HG03565 (cell line): ENCODE results near the gene PPARD.

Source experiments
- ATAC-seq: cut with Tn5 transposase; IDR thresholded peaks from one replicate; pipeline ENCODE4 v1.9.1; 2021; ENCODE audit warnings: mild to moderate bottlenecking, moderate library complexity; ENCODE audit not compliant: unreplicated experiment

PPARD gene

DNA sequence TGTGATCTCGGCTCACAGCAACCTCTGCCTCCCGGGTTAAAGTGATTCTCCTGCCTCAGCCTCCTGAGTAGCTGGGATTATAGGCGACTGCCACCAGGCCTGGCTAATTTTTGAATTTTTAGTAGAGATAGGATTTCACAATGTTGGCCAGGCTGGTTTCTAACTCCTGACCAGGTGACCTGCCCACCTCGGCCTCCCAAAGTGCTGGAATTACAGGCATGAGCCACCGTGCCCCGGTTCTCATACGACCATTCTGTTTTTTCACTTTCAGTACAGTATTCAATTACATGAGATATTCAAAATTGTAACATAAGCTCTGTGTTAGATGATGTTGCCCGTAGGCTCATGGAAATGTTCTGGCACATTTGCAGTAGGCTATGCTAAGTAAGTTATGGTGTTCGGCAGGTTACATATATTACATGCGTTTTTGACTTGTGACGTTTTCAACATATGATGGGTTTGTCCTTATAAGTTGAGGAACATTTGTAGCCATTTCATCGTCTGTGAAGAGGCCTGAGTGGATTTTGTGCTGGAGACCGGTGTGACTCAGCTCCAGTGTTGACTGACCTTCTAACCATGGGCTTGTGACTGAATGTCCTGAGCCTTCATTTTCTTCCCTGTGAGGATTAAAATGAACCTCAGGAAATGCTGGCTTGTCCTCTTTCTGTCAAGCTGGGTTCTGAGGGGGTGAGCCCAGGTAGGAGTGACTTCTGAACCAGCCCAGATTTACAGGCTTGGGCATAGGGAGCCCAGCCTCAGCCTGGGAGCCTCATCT, 12.2 kb downstream of the PPARD start:
- no peak for ATAC-seq

DNA sequence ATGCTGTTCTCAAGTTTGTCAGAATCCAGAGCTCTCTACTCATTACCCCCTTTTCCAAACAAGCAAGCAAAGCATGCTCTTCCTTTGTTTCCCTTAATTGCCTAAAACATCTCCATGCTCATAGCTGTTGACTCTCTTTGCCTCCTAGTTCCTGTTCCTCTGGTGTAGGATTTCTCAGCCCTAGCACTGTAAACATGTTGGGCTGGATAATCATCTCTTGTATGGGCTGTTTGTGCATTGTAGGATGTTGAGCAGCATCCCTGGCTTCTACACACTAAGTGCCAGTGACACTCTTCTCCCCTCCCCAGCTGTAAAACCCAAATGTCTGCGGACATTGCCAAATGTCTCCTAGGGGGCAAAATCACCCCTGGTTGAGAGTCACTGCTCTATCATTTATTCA, 14.0 kb downstream of the PPARD start:
- ATAC-seq = no peak

DNA sequence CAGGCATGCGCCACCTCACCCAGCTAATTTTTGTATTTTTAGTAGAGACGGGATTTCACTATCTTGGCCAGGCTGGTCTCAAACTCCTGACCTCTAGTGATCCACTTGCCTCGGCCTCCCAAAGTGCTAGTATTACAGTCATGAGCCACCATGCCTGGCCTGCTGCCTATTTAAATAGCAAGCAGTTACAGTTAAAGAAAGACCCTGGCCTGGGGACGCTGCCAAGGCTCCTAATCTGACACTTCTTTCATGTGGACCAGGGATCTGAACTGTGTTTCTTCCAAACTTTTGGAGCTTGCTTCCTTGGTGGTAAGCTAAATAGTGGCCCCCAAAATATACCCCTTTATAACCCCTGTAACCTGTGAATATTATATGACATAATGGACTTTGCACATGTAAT, 15.3 kb downstream of the PPARD start:
- ATAC-seq = no peak

DNA sequence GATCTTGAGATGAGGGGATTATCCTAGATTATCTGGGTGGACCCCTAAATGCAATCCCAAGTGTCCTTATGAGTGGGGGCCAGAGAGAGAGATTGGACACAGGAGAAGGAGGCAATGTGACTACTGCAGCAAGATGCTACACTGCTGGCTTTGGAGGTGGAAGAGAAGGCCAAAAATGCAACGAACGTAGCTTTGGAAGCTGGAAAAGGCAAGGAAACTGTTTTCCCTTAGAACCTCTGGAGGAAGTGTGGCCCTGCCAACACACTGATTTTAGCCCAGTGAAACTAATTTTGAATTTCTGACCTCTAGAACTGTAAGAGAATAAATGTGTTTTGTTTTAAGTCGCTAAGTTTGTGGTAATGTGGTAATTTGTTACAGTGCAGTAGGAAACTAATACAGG, 15.7 kb downstream of the PPARD start:
- no peak for ATAC-seq

DNA sequence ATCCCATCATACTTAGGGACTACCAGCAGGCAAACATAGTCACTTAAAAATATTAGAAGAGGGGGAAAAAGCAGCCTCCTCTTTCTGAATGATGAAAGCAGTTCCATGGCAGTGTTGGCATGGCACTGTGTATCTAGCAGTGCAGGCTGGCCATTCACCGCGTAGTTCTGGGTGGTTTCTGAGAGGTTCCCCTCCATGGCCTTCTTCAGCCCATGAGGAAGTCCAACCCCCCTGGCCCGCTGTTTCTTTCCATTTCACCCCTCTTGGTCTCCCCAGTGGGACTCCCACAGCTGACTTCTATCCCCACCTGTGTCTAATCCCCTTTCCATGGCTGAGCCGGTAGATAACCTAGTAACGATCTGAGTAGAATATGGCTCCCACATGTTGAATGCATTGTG, 17.0 kb downstream of the PPARD start:
- no peak for ATAC-seq

DNA sequence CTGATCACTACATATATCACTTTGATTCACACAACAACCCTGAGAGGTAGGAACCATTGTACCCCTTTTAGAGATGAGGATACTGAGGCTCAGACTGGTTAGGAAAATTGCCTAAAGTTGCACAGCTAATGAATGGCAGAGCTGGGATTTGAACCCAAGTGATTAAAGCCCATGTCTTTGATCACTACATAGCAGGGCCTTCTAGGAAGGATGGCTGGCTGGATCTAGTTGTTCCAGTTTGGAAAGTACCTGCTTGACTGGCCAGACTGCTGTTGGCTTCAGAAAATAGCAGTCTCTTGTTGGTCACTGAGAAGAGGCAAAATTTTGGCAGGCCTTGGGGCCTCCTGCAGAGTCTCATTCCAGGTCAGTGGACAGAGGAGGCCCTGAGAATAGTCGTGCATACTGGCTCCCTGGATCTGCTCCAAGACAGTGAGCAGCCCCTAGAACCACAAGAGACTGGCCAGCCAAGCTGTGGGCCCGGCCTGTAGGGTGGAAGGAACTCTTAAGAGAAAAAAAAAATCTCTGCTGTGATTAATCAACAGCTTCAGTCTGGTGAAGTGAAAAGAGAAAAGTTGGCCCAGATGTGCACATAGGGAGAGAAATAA, 17.5 kb downstream of the PPARD start:
- no peak for ATAC-seq

DNA sequence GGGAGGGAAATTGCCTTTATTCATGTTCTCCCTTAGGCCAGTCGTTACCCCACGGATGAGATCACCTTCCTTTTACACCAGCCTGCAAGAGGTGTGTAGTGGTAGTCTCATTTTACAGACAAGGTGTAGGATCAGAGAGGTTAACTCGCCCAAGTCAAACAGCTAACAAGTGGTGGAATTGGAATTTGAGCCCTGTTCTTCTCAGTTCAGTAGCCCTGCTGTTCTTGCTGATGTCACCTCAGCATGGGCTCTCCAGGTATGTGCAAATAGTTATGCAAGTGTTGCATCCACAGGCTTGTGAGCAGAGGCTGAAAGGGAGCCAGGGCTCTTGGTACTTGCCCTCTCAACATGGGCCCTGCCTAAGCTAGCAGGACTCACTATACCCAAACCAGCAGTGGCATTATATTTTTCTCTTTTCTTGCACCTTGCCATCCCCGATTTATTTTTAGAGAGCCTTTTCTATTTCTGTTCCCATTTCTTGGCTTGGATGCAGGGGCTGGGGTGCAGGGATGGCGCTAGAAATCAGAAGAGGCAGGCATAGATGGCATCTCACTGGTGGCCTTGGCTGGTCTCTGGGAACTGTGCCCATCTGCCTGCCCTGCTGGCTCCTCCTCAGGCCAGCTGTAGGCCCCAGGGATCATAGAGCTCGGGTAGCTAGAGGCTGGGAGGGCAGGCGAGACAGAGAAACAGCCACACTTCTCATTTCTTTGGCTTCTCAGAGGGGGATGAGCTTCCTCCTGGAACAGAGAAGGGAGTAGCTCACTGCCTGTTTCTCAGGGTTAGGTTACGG, 18.2 kb downstream of the PPARD start:
- no peak for ATAC-seq

DNA sequence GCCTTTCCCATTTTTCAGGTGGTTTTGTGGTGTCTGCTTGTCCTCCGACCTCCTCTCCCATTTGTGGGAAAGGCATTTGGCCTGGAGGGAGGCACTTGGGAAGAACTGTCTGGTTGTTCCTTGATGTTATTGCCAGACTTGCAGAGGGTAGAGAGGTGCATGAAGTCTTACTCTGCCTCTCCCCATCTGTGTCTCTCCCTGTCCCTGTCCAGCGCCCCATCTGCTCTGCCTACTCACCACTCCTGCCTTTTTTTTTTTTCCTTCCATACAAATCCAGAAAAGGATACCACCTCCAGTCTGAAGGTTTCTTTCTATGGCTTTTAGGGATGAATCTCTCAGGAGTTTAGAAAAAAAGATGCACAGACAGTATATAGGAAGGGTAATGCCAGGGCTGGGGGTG, 19.8 kb downstream of the PPARD start:
- no peak for ATAC-seq

DNA sequence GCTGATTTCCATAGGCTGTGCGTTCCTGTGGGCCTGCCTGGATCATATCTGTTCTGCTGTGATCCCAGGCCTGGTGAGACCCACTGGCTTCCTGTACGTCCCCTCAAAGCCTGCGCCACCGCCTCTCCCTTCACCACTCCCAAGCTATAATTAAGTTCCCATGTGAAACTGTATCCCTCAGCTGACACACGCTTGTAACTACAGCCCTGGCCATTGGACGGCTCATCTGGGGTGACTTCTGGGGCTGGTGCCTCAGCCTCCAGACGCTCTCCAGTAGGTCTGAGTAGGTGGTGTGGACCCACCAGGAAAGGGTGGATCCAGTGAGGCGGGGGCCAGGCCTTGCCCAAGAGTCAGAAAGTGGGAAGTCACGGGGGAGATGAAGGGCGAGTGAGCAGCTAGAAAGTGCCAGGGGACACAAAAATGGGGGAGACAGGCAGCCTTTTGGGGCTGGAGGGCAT, 21.0 kb downstream of the PPARD start:
- no peak for ATAC-seq

DNA sequence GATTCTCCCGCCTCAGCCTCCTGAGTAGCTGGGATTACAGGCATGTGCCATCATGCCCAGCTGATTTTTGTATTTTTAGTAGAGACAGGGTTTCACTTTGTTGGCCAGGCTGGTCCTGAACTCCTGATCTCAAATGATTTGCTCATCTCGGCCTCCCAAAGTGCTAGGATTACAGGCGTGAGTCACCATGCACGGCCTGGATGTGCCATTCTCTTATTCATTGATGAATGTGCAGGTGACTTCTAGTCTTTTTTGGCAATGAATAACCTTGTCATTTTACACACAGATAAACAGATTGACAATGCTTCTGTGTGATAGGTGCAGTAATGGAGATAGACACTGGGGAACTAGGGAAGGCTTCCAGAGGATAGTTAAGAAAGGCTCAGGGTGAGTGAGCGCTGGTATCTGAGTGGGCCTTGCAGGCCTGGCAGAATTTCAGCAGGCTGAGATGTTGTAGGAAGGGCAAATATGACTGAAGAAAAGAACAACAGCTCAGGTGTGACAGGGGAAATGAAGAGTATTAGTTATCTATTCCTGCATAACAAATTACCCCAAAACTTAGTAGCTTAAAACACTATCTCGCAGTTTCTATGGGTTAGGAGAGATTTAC, 23.3 kb downstream of the PPARD start:
- ATAC-seq = no peak

DNA sequence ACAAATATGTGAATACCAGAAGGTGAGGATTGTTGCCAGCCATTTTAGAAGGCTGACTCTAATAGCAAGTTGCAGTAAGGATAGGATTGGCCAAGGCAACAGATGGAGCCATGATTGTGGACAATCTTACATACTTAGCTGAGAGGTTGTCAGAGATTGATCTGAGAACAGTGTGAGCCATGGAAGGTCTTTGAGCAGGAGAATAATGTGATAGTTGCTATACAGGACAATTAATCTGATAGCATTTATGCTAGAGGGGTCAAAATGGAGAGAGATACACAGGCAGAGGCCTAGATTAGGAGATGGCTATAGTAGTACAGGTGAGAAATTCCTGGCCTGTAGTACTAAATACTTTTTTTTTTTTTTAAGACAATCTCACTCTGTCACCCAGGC, 23.8 kb downstream of the PPARD start:
- no peak for ATAC-seq

DNA sequence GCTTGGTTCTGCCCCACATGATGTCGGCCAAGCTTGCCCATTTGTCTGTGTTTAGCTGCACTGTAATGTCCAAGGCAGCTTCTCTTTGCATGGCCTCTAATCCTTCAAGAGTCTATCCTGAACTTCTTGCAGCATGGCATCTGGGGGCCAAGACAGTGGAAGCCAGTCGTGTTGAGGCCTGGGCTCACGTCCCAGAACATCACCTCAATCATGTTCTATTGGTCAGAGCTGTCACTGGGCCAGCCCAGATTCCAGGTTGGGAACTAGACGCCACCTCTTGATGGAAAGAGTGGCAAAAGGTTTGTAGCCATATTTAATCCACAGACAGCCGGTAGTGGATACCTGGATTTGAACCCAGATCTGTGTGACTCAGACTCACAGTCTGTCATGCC, 25.3 kb downstream of the PPARD start:
- no peak for ATAC-seq

DNA sequence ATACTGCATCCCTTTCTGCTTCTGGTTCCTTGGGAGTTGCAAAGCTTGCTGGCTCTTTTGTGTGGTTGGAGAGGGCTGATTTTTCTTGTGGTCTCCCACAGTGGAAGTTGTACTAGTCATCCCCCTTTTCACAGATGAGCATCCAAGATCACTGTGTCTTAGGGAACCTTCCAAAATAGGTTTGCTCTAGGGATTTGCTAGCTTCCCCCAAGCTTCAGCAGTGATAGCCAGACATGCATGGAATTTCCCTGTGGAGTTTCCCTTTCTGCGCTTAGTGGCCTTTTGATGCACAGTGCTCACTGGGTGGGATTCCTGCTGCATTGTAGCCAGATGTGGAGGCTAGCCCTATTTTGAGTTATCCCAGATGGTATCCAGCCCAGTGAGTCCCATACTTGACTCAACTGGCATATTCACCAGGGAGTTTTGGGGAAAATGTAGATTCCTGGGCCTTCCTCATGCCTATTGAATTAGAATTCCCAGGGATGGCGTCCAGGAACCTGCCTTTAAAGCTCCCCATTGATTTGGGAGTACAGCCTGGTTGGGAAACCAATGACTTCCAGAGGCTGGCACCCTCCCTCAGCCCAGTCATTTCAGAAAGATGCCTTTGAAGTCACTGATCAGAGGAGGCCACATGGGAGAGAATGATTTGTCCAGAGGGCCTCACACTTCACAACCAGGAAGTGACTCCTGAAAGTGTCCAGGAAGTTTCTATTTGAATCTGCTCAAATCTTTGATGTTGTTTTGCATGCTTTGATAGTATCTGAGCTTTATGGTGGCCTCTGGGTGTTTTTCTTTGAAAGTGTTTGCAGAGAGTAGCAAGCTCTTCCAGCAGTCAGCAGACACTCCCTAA, 25.9 kb downstream of the PPARD start:
- ATAC-seq = no peak

DNA sequence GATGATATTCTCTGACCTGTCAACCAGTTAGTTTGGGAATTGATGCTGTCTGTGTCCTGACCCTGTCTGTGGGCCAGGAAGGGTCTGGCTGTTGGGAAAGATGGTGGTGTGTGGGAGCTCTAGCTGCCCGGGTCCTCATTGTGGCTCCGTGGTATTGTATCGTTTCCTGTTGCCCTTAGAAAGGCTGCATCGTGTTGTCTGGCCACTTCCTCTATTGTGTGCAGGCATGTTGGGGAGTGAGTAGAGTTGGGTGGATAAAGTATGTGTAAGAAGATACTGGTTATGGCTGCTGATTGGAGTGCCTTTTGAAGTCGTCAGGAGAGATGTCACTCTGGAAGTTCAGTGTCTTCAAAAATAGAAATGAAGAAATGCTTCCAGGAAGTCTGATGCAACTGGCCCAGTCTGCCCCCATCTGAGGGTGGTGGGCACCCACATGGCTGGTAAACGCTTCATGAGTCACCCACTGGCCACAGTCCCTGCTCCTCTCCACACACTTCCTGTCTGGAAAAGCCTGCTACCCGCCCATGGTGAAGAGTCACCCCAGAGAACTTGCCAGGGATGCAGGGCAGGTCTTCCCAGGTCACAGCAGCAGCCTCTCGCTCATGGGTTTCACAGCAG, 27.9 kb downstream of the PPARD start:
- ATAC-seq = no peak

DNA sequence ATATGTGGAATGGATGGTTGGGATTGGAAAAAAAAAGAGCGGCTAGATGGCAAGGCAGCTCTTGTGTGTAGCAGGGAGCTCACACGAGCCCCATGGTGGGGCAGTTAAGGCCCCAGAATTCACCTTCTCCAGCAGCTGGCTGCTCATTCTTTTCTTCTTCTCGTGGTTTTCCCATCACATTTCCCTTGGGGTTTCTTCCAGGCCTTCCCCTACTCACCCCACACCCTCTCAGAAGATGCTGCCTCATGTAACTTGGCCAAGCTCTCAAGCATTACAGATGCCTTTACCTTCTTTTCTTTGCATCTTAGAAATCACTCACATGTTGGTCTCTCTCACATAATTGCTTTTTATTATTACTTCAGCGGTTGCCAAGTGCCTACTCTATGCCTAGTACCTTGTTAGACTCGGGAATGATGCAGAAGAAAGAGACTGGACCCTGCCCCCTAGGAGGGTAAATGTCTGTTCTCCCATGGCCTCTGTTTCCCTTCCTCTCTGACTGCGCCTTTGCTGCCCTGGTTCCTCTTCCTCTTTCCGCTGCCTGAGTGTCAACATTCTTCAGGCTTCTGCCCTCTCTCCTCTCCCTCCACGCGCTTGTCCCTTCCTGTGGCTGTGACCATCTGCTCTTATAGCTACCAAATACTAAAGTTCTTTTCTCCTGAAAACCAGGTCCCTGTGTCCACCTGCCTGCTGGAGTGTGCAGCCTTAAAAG, 28.6 kb downstream of the PPARD start:
- ATAC-seq = no peak

DNA sequence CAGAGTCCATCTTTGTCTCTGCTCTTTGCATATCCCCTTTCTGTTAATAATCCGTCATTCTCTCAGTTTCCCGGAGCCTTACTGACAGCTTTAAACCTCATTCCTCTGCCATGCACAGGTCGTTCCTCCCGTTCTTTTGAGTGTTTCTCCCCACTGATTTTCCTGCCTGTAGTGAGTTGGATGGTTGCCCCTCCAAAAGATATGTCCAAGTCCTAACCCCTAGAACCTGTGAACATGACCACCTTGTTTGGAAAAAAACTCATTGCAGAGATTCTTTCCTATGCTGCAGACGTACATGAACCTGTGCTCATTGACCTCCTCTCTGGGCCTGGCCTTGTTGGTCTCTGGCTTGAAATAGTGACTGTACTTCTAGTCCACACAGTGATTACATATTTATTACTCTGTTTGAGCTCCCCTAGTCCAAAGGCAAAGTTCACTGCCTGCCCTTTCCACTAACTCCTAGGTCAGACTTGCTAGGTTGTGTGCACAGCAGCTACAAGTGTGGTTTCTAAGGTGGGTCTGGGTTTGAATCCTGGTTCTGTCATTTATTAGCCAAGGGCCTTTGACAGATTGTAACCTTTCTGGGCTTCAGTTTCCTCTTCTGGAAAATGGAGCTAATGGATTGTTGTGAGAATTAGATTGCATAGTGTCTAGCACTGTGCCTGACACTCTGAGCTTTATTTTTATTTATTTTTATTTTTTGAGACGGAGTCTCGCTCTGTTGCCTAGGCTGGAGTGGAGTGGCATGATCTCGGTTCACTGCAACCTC, 29.3 kb downstream of the PPARD start:
- ATAC-seq = no peak

DNA sequence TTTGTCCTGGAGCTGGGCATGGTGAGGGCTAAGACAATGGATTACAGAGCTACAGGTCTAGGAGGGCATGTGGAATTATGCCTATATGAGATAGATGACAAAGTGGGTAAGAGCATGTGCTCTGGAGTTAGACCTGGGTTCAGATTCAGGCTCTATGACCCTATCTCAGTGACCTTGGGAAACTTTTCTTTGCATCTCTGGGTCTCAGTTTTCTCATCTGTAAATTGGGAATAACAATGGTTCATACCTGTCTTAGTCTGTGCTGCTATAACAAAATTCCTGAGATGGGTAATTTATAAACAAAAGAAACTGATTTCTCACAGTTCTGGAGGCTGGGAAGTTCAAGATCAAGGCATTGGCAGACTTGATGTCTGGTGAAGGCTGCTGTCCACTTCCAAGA, 30.3 kb downstream of the PPARD start:
- ATAC-seq = no peak

DNA sequence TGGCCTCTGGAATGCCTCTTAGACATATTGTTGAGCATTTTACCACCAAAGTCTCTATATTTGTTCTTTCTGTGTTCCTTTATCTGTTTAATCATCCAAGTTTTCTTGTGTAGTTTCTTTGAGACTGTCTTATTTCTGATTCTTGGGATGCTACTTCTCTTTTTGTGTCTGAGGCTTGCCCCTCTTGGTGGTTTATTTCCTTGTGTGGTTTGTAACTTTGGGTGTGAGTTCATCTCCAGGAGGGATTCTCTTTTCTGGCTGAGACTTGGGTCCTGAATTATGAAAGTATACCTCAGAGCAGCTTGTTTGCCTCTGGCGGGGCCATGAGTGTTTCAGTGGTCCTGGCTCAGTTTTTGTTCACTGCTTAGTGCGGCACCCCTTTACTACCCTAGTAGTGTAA, 33.9 kb downstream of the PPARD start:
- no peak for ATAC-seq

DNA sequence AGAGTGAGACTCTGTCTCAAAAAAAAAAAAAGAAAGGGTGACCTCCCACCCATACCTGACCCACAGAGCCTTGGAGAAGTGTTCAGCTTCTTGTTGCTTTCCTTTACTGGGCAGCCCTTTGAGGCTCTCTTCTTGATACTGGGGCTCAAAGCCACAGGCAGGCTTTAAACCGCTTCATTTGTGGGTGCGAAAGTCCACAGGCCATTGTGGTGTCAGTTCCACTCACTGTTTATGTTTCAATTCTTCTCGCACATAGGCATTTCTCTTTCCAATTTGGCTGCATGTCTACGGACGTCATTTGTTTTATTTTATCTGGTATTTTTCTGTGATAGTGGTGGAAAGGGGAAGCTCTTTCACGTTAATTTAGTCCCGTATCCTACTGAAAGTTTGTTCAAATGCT, 34.6 kb downstream of the PPARD start:
- ATAC-seq = no peak
